GM18526 (cell line): ENCODE results near the gene SSNA1.

Experiments used
- POLR2A ChIP-seq: IDR thresholded peaks from 3 replicates; pipeline ENCODE4 v1.6.1; 2011; ENCODE audit not compliant: insufficient read length; ENCODE audit errors: extremely low read depth

The SSNA1 gene

GRCh38 chr9:137182836-137183235 is 5.6 kb upstream of the SSNA1 start:
- no peak for TF ChIP-seq POLR2A

DNA sequence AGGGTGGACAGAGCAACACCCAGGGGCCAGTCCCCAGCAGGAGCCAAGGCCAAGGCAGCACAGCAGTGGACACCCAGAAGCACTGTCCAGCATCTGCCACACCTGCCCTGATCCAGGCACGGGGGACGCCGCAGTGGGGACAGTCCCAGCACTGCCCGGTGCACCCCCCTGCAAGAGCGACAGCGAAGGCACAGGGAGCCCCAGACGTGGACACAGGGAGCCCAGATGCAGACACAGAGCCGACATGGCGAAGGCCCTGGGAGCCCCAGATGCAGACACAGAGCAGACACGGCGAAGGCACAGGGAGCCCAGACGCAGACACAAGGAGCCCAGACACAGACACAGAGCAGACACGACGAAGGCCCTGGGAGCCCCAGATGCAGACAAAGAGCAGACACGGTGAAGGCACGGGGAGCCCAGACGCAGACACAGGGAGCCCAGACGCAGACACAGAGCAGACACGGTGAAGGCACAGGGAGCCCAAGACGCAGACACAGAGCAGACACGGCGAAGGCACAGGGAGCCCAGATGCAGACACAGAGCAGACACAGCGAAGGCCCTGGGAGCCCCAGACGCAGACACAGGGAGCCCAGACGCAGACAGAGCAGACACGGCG is 4.4 kb upstream of the SSNA1 start:
- TF ChIP-seq POLR2A = no peak

GRCh38 chr9:137184881-137185660 is 3.4 kb upstream of the SSNA1 start:
- no peak for TF ChIP-seq POLR2A

DNA sequence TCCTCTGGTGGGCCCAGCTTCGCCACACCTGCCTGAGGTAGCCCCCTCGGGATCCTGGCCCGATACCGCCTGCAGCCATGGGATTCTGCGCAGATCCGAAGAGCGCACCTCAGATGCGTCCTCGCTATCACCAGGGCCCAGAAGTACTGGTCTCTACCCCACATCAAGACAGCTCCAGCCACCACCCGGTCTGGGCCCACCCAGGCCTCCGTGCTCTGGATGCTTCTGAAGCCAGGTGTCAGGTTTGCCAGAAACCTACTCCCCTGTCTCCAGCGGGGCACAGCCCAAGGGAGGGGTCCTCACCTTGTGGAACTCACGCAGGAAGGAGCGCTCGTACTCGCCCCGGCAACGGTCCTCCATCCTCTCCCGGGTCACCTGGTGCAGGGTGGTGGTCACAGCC is 2.6 kb upstream of the SSNA1 start:
- no peak for TF ChIP-seq POLR2A

DNA sequence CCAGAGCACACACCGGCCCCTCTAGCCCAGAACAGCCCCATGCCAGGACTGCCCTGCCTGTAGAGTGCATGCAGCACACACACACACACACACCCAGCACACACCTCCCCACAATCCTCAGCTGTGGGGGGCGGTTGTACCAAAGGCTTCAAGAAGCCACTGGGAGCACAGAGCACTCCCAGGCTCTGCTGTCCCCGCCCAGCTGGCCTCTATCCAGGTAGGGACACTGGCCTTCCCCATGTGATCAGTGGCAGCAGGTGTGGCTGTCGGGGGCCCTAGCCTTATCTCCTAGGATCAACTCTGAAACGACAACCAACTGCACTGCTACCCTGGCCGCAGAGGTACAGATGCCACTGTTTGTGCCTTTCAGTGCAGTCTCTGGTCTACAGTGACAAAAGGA is 2.1 kb upstream of the SSNA1 start:
- no peak for TF ChIP-seq POLR2A

DNA sequence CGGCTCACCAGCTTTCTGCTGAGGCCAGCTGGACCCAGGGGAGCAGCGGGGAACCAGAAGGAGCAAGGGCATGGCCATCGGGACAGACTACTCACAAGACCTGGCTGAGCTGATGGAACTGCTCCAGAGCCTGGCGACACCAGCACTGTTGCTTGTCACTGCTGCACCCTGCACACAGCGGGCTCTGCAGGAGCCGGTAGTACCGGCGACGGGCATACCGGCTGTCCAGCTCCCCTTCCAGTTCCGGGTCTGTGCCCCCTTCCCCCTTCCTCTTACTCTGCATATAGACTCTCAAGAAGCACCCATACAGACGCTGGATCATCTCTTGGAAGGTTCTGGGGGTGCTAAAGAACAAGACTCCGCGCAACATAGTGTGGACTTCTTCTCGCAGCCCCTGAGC is 1.1 kb upstream of the SSNA1 start:
- no peak for TF ChIP-seq POLR2A

DNA sequence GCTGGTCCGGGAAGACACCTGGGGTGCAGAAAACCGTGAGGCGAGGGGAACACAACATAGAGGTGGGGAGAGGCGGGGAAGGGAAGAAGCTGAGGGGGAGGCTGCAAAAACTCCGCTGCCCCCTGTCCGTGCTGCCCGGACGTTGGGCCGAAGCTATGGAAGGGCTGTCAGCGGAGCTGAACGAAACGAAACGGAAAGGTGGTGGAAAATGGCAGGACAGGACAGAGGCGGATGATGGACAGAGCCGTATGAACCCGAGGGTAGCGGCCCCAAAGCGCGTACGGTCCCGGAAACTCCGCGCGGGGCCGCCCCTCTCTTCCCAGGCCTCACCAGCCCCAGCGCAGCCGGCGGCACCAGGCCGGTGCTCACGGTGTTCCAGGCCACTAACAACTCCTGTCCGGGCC is 388 bp upstream of the SSNA1 start:
- TF ChIP-seq POLR2A = no peak

- no peak for TF ChIP-seq POLR2A
Observed at GRCh38 chr9:137189297-137190295, 1.1 kb downstream of the SSNA1 start.

GRCh38 chr9:137190315-137190856 is 1.9 kb downstream of the SSNA1 start:
- no peak for TF ChIP-seq POLR2A

- TF ChIP-seq POLR2A = no peak
Observed at GRCh38 chr9:137191245-137191644, 2.8 kb downstream of the SSNA1 start.

DNA sequence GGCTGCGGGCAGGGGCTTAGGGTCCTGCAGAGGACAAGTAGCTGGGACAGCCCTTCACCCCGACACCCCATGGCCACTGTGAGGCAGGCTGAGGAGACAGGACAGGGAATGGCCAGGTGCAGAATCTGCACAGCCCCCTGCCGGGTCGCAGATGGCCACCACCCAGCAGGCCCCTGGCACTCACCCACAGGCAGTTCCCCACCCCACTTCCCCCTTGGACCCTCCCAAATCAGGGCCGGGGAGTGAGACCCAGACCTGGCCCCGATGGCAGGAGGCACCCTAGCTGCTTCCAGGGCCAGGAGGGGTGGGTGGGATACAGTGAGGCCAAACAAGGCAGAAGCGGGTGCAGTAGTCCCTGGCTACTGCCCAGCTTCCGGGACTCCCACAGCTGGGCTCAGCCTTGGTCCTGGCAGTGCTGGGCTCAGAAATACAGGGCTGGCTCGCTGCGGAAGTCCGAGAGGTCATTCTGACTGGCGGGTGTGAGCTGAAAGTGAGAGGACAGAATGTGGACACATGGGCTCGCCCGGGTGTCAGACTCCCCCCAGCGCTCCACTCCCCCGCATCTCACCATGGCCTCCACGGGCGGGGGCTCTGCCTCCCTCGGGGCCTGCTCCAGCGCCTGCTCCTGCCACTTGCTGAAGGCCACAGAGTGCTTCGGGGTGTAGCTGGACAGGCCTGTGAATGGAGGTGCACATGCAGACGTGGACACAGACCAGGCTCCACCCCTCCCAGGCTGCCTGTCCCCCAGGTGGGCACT is 3.4 kb downstream of the SSNA1 start:
- TF ChIP-seq POLR2A = no peak

- TF ChIP-seq POLR2A = no peak
Observed at GRCh38 chr9:137192448-137192780, 3.9 kb downstream of the SSNA1 start.

DNA sequence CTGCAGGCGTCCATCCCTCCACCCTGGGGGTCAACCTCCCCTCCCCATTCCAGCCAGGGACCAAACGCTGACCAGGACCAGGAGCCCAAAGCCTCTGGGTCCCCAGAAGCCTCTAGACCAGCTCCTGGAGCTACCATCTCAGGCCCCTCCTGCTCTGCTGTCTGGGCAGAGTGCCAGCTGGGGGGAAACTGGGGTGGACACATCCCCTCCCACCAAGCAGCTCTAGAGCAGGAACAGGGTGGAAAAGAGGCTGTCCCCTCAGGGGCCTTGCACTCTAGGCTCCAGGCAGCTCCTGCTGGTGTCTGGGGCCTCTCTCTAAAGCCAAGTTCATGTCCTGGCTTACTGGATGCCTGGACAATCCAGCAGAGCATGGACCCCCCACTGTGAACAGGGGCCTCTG is 4.4 kb downstream of the SSNA1 start:
- TF ChIP-seq POLR2A = no peak

DNA sequence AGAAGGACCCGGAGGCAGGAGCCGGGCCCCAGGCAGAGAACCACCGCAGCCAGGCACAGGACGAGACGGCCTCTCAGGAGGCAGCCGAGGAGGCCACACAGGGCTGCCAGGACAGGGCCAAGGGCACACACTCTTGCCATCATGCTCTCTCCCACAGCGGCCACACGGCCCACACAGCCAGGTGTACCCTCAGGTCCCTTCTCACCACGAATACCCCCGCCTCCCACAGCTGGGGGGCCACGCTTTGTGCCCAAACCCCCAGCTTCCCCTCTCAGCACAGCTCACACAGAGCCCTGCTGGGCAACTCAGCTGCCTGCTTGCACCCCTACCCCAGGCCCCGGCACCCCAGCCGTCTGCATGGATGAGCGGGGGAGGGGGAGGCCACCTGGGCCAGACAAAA is 5.3 kb downstream of the SSNA1 start:
- TF ChIP-seq POLR2A = no peak

GRCh38 chr9:137194388-137194787 is 5.9 kb downstream of the SSNA1 start:
- no peak for TF ChIP-seq POLR2A
